H9 (cell line): ENCODE data around the gene LRRK1. TPM values are rescaled to one million over a fixed set of nuclear protein-coding genes. Genes with fewer than 3 reads are reported as not detected.
A peak's percentile ranks its signal among the peaks of the same experiment; 100 is the strongest.

Source experiments
- DNase-seq: peaks from one replicate; pipeline ENCODE4 v3.0.0-alpha.2; 2017
- H2AFZ ChIP-seq: one replicate; pipeline ENCODE4 v1.6.1; 2013; ENCODE audit warnings: mild to moderate bottlenecking, low read length, control low read depth, moderate library complexity
- H2AK5ac ChIP-seq: 2 replicates; pipeline ENCODE4 v1.6.1; 2013; ENCODE audit warnings: low read length, control low read depth, mixed read lengths; ENCODE audit not compliant: insufficient read length
- H2BK120ac ChIP-seq: one replicate; pipeline ENCODE4 v1.6.1; 2013; ENCODE audit warnings: low read depth, mild to moderate bottlenecking, low read length, control low read depth, inconsistent platforms; ENCODE audit not compliant: poor library complexity, severe bottlenecking
- H2BK12ac ChIP-seq: 2 replicates; pipeline ENCODE4 v1.6.1; 2013; ENCODE audit warnings: low read length, control low read depth, mixed read lengths, low read depth; ENCODE audit not compliant: insufficient read length
- H2BK15ac ChIP-seq: 2 replicates; pipeline ENCODE4 v1.6.1; 2013; ENCODE audit warnings: low read depth, low read length, control low read depth
- H2BK20ac ChIP-seq: one replicate; pipeline ENCODE4 v1.6.1; 2013; ENCODE audit warnings: low read depth, mild to moderate bottlenecking, low read length, control low read depth, inconsistent platforms; ENCODE audit not compliant: poor library complexity, severe bottlenecking
- H2BK5ac ChIP-seq: 2 replicates; pipeline ENCODE4 v1.6.1; 2013; ENCODE audit warnings: low read length, control low read depth, mixed read lengths; ENCODE audit not compliant: insufficient read length
- H3K14ac ChIP-seq: 2 replicates; pipeline ENCODE4 v1.6.1; 2013; ENCODE audit warnings: low read length, control low read depth; ENCODE audit not compliant: insufficient read depth
- H3K18ac ChIP-seq: 2 replicates; pipeline ENCODE4 v1.6.1; 2013; ENCODE audit warnings: low read depth, mild to moderate bottlenecking, mixed read lengths, low read length, control low read depth; ENCODE audit not compliant: insufficient read length
- H3K23ac ChIP-seq: 2 replicates; pipeline ENCODE4 v1.6.1; 2013; ENCODE audit warnings: low read length, control low read depth, mixed read lengths, low read depth; ENCODE audit not compliant: insufficient read length
- H3K23me2 ChIP-seq: 2 replicates; pipeline ENCODE4 v1.6.1; 2013; ENCODE audit warnings: low read depth, mild to moderate bottlenecking, mixed read lengths, low read length, control low read depth; ENCODE audit not compliant: insufficient read length, poor library complexity, severe bottlenecking
- H3K27ac ChIP-seq: 2 replicates; pipeline ENCODE4 v1.5.1; 2013; ENCODE audit warnings: low read length, control low read depth, mixed read lengths, low read depth; ENCODE audit not compliant: insufficient read length
- H3K27me3 ChIP-seq: 2 replicates; pipeline ENCODE4 v1.6.1; 2013; ENCODE audit warnings: low read length, control low read depth, inconsistent platforms; ENCODE audit not compliant: insufficient read depth
- H3K4ac ChIP-seq: 2 replicates; pipeline ENCODE4 v1.6.1; 2013; ENCODE audit warnings: low read depth, mild to moderate bottlenecking, control low read depth, inconsistent platforms, low read length, moderate library complexity
- H3K4me1 ChIP-seq: 2 replicates; pipeline ENCODE4 v1.6.1; 2013; ENCODE audit warnings: low read length, control low read depth, inconsistent platforms; ENCODE audit not compliant: insufficient read depth
- H3K4me2 ChIP-seq: 2 replicates; pipeline ENCODE4 v1.6.1; 2013; ENCODE audit warnings: low read length, control low read depth, mixed read lengths; ENCODE audit not compliant: insufficient read length, insufficient read depth
- H3K56ac ChIP-seq: 2 replicates; pipeline ENCODE4 v1.6.1; 2013; ENCODE audit warnings: low read depth, mild to moderate bottlenecking, mixed read lengths, low read length, control low read depth; ENCODE audit not compliant: insufficient read length
- H3K79me1 ChIP-seq: 2 replicates; pipeline ENCODE4 v1.6.1; 2013; ENCODE audit warnings: low read depth, mild to moderate bottlenecking, moderate library complexity, low read length, control low read depth, inconsistent platforms; ENCODE audit not compliant: insufficient read depth, poor library complexity, severe bottlenecking
- H3K79me2 ChIP-seq: 2 replicates; pipeline ENCODE4 v1.6.1; 2013; ENCODE audit warnings: low read length, control low read depth, inconsistent platforms; ENCODE audit not compliant: insufficient read depth
- H3K9ac ChIP-seq: 2 replicates; pipeline ENCODE4 v1.6.1; 2013; ENCODE audit warnings: low read length, control low read depth, mixed read lengths; ENCODE audit not compliant: insufficient read length; ENCODE audit errors: extremely low read depth
- H3K9me3 ChIP-seq: one replicate; pipeline ENCODE4 v1.6.1; 2013; ENCODE audit warnings: low read depth, low read length, inconsistent platforms; ENCODE audit not compliant: control insufficient read depth
- H3T11ph ChIP-seq: one replicate; pipeline ENCODE4 v1.6.1; 2013; ENCODE audit warnings: mild to moderate bottlenecking, low read length, control low read depth, inconsistent platforms
- H4K20me1 ChIP-seq: one replicate; pipeline ENCODE4 v1.6.1; 2013; ENCODE audit not compliant: control insufficient read depth, insufficient read length, insufficient read depth
- H4K5ac ChIP-seq: 2 replicates; pipeline ENCODE4 v1.6.1; 2013; ENCODE audit warnings: low read depth, mild to moderate bottlenecking, mixed read lengths, low read length, control low read depth; ENCODE audit not compliant: insufficient read length
- H4K8ac ChIP-seq: replicated peaks from 2 replicates; pipeline ENCODE4 v1.6.1; 2013; ENCODE audit warnings: low read length, control low read depth, mixed read lengths, low read depth; ENCODE audit not compliant: insufficient read length
- H4K91ac ChIP-seq: 2 replicates; pipeline ENCODE4 v1.6.1; 2013; ENCODE audit warnings: low read depth, mild to moderate bottlenecking, moderate library complexity, mixed read lengths, low read length, control low read depth; ENCODE audit not compliant: insufficient read length
- H3K27ac Mint-ChIP-seq, 3 experiments: 2 replicates in 2 of 3; 3 replicates in 1 of 3; pipeline ENCODE4 v1.8.0; 2020 to 2021; ENCODE audit warnings: mixed read lengths in 3 of 3, mild to moderate bottlenecking in 1 of 3, moderate library complexity in 1 of 3
- H3K27me3 Mint-ChIP-seq: 2 replicates; pipeline ENCODE4 v1.8.0; 2021; ENCODE audit warnings: low read depth, mild to moderate bottlenecking, moderate library complexity, mixed read lengths
- H3K36me3 Mint-ChIP-seq, 3 experiments: 2 replicates in 2 of 3; 3 replicates in 1 of 3; pipeline ENCODE4 v1.8.0; 2020 to 2021; ENCODE audit warnings: low read depth in 3 of 3, mixed read lengths in 3 of 3; ENCODE audit not compliant: insufficient read depth in 1 of 3
- H3K4me1 Mint-ChIP-seq, 2 experiments: 2 replicates each; pipeline ENCODE4 v1.8.0; 2020; ENCODE audit warnings: mixed read lengths in 2 of 2
- H3K4me3 Mint-ChIP-seq, 2 experiments: 2 replicates in 1 of 2; 3 replicates in 1 of 2; pipeline ENCODE4 v1.8.0; 2020 to 2021; ENCODE audit warnings: mild to moderate bottlenecking in 2 of 2, mixed read lengths in 2 of 2, moderate library complexity in 1 of 2
- H3K9me3 Mint-ChIP-seq, 2 experiments: 2 replicates in 1 of 2; 3 replicates in 1 of 2; pipeline ENCODE4 v1.8.0; 2020; ENCODE audit warnings: mild to moderate bottlenecking in 2 of 2, mixed read lengths in 2 of 2, moderate library complexity in 1 of 2
- CTCF ChIP-seq: fragments of 200-600 bp; sonication (generic); conservative IDR thresholded peaks from 3 replicates; pipeline ENCODE4 v1.8.0; 2021; ENCODE audit warnings: antibody characterized with exemption, mild to moderate bottlenecking
- WGBS: extraction: QIAGEN DNeasy Blood & Tissue Kit; methylation state at CpG from one replicate; pipeline ENCODE4 v1.1.7; 2013; ENCODE audit warnings: missing lambda C conversion rate, low lambda C conversion rate, mixed read lengths; ENCODE audit not compliant: insufficient read length; ENCODE audit errors: extremely low coverage; 5-methylcytosine and 5-hydroxymethylcytosine counted together
- total RNA-seq: library from RNA; stranded (reverse); gene quantifications from 2 replicates; pipeline ENCODE4 v1.2.1, GENCODE V29; 2021

Gene LRRK1
- total RNA-seq, 1 experiment from 2014 or later: 4.0 TPM

GRCh38 chr15:101083336-101084045, 164.3 kb downstream of the LRRK1 start:
- Mint-ChIP-seq H3K9me3 (no peaks in the 10 kb centered on the region; a peak in 1 of 5 replicates), H3K4me1 (peaks cover 14 to 18% of the 10 kb centered on the region in 2 experiments), H3K27me3 (peaks cover 3% of the 10 kb centered on the region), H3K27ac (peak overlapping the region in 2 of 3 experiments; percentile 46 to 88; a peak in 1 of 7 replicates), H3K4me3 (no peak overlapping the region), H3K36me3 (no peaks in the 10 kb centered on the region; a peak in 1 of 7 replicates)
- no peaks in the 10 kb centered on the region for H3K23me2 ChIP-seq
- H2AK5ac ChIP-seq: no peak overlapping the region
- H3K79me2 ChIP-seq: no peaks in the 10 kb centered on the region
- H3K79me1 ChIP-seq: no peaks in the 10 kb centered on the region
- no peak overlapping the region for H2BK5ac ChIP-seq
- H2BK15ac ChIP-seq: no peak overlapping the region
- H4K20me1 ChIP-seq: no peaks in the 10 kb centered on the region
- no peaks in the 10 kb centered on the region for H3K27me3 ChIP-seq
- no peak overlapping the region for H3K18ac ChIP-seq
- no peak for TF ChIP-seq CTCF
- H2AFZ ChIP-seq: no peak overlapping the region
- H2BK20ac ChIP-seq: no peak overlapping the region
- no peak overlapping the region for H2BK12ac ChIP-seq
- H2BK120ac ChIP-seq: no peak overlapping the region
- no CpG with 5 or more reads among the region's 11 CpGs for WGBS
- no peak overlapping the region for H4K5ac ChIP-seq
- no peak overlapping the region for H3K27ac ChIP-seq
- no peak overlapping the region; the same call in 1 of the 2 replicates for H3K14ac ChIP-seq
- no peak overlapping the region for H3K4ac ChIP-seq
- no peak overlapping the region for H3K9ac ChIP-seq
- H3K4me2 ChIP-seq: no peak overlapping the region
- no peak overlapping the region for H3K56ac ChIP-seq
- no peaks in the 10 kb centered on the region for H3K9me3 ChIP-seq
- peaks cover 7% of the 10 kb centered on the region; the same call in 1 of the 2 replicates for H3K4me1 ChIP-seq
- H3T11ph ChIP-seq: no peak overlapping the region
- H3K23ac ChIP-seq: no peak overlapping the region
- DNase-seq: no peak
- H4K8ac ChIP-seq: no peak overlapping the region
- no peak overlapping the region for H4K91ac ChIP-seq
